CD4-positive, CD25-positive, alpha-beta regulatory T cell (primary cell): ENCODE measurements around the gene TMEM117. TPM values are rescaled to one million over a fixed set of nuclear protein-coding genes. Genes with fewer than 3 reads are reported as not detected.

Experiments
- ATAC-seq, 2 donors: fragments of 150-1000 bp; cut with Tn5 transposase; one replicate each; pipeline ENCODE4 v1.10.0; 2021; ENCODE audit warnings: low read depth in 2 of 2, moderate number of reproducible peaks in 2 of 2, moderate library complexity in 1 of 2
- DNase-seq, 3 donors: peaks; one replicate each; pipeline versions ENCODE4 v3.0.0 to v3.0.0-alpha.2; 2012 to 2022; ENCODE audit warnings: mixed read lengths in 1 of 3
- H3K27ac ChIP-seq: one replicate; pipeline ENCODE4 v1.7.0; 2013; ENCODE audit warnings: mild to moderate bottlenecking, low read length; ENCODE audit not compliant: insufficient read depth, poor library complexity, severe bottlenecking
- H3K27me3 ChIP-seq: one replicate; pipeline ENCODE4 v1.7.0; 2013; ENCODE audit warnings: low read length; ENCODE audit not compliant: control insufficient read depth, insufficient read depth
- H3K36me3 ChIP-seq: one replicate; pipeline ENCODE4 v1.7.0; 2013; ENCODE audit warnings: mild to moderate bottlenecking, low read length, moderate library complexity; ENCODE audit not compliant: control insufficient read depth, insufficient read depth
- H3K4me1 ChIP-seq: 2 replicates; pipeline ENCODE4 v1.7.0; 2013; ENCODE audit warnings: mild to moderate bottlenecking, low read length; ENCODE audit not compliant: insufficient read depth, control insufficient read depth, poor library complexity, severe bottlenecking
- H3K4me3 ChIP-seq: one replicate; pipeline ENCODE4 v1.7.0; 2013; ENCODE audit warnings: low read depth, mild to moderate bottlenecking, low read length, moderate library complexity
- H3K9me3 ChIP-seq, 2 experiments: 1 replicate in 1 of 2; 2 replicates in 1 of 2; pipeline ENCODE4 v1.7.0; 2013; ENCODE audit warnings: low read length in 2 of 2, mild to moderate bottlenecking in 1 of 2, moderate library complexity in 1 of 2; ENCODE audit not compliant: control insufficient read depth in 2 of 2
- H3K27ac Mint-ChIP-seq, 3 donors: one replicate each; pipeline ENCODE4 v1.8.0; 2020 to 2022; ENCODE audit warnings: mild to moderate bottlenecking in 3 of 3, mixed read lengths in 3 of 3, moderate library complexity in 2 of 3
- H3K27me3 Mint-ChIP-seq: one replicate; pipeline ENCODE4 v1.8.0; 2022; ENCODE audit warnings: mild to moderate bottlenecking, mixed read lengths
- H3K36me3 Mint-ChIP-seq: one replicate; pipeline ENCODE4 v1.8.0; 2020; ENCODE audit warnings: mixed read lengths
- H3K4me1 Mint-ChIP-seq, 4 donors: one replicate each; pipeline ENCODE4 v1.8.0; 2020 to 2022; ENCODE audit warnings: mixed read lengths in 4 of 4, mild to moderate bottlenecking in 1 of 4
- H3K4me3 Mint-ChIP-seq, 4 donors: one replicate each; pipeline ENCODE4 v1.8.0; 2020 to 2022; ENCODE audit warnings: mild to moderate bottlenecking in 4 of 4, mixed read lengths in 4 of 4, moderate library complexity in 3 of 4
- H3K9me3 Mint-ChIP-seq, 7 donors: one replicate each; pipeline ENCODE4 v1.8.0; 2020 to 2022; ENCODE audit warnings: mixed read lengths in 7 of 7, mild to moderate bottlenecking in 3 of 7, moderate library complexity in 2 of 7
- polyA plus RNA-seq, 4 donors: library from polyadenylated mRNA; unstranded; fragments of 300-500 nt; fragmentation: Illumina TruSeq; gene quantifications; one replicate each; pipeline ENCODE4 v1.2.3, GENCODE V29; 2021
- total RNA-seq: library from RNA; stranded (reverse); gene quantifications from one replicate; pipeline ENCODE4 v1.2.3, GENCODE V29; 2022

TMEM117 gene
- total and polyA plus RNA-seq, 5 donors from 2014 or later: 2.4 to 4.7 (median 3.2) TPM

GRCh38 chr12:44358636-44359035 is 522.8 kb downstream of the TMEM117 start:
- H3K4me3 ChIP-seq: no peak overlapping the region
- H3K4me1 ChIP-seq: no peaks in the 10 kb centered on the region
- H3K36me3 ChIP-seq: no peaks in the 10 kb centered on the region
- ATAC-seq (no peak), DNase-seq (no peak)
- Mint-ChIP-seq H3K9me3 (peaks cover 0 to 10% (median 3%) of the 10 kb centered on the region in 7 donors), H3K4me1 (no peaks in the 10 kb centered on the region), H3K36me3 (no peaks in the 10 kb centered on the region), H3K27me3 (no peaks in the 10 kb centered on the region), H3K27ac (no peak overlapping the region), H3K4me3 (no peak overlapping the region)
- H3K27me3 ChIP-seq: no peaks in the 10 kb centered on the region
- H3K27ac ChIP-seq: no peak overlapping the region
- H3K9me3 ChIP-seq: no peaks in the 10 kb centered on the region

GRCh38 chr12:44362947-44363346 is 527.1 kb downstream of the TMEM117 start:
- no peak for ATAC-seq

DNA sequence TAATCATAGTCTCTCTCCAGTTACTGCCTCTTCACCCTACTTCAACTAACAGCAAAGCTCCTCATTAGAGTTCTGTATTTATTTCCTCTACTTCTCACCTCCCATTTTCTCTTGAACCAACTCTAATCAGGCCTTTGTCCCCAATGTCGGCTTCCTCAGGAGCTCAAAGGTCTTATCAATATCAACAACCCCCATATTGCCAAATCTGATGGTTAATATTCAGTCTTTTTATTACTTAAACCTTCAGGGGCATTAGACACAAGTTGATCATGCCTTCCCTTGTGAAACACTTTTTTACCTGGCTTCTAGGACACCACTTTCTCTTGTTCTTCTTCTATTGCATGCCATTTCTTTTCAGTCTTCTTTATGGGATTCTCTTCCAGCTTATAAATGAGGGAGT is 531.3 kb downstream of the TMEM117 start:
- H3K36me3 Mint-ChIP-seq: no peaks in the 10 kb centered on the region
- no peaks in the 10 kb centered on the region for H3K9me3 ChIP-seq
- no peaks in the 10 kb centered on the region for H3K27me3 Mint-ChIP-seq

More at GRCh38 chr12:44362947-44363346, 527.1 kb downstream of the TMEM117 start:
- Histone ChIP-seq H3K4me3 (no peak overlapping the region), H3K9me3 (no peaks in the 10 kb centered on the region), H3K36me3 (no peaks in the 10 kb centered on the region), H3K27me3 (no peaks in the 10 kb centered on the region), H3K27ac (no peak overlapping the region), H3K4me1 (no peaks in the 10 kb centered on the region)
- DNase-seq: no peak
- Mint-ChIP-seq H3K27ac (no peak overlapping the region), H3K4me1 (no peaks in the 10 kb centered on the region), H3K9me3 (peaks cover 0 to 6% (median 0%) of the 10 kb centered on the region in 7 donors), H3K36me3 (no peaks in the 10 kb centered on the region), H3K27me3 (no peaks in the 10 kb centered on the region), H3K4me3 (no peak overlapping the region)

DNA sequence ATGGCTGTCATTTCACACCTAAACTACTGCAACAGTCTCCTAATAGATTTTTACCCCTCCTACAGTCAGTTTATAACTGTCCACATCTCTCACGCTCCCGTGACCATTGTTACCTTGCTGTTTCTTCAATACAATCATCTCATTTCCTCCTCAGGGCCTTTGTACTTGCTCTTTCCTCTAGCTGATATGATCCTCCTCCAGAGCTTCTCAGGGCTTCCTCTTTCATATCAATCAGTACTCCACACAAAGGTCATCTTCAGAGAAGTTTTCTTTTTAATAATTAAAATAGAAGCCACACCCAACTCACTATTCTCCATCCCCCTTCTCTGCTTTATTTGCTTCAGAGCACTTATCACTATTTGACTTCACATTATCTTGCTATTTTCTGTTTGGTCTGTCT is 532.0 kb downstream of the TMEM117 start:
- DNase-seq: no peak
- no peak overlapping the region for H3K27ac Mint-ChIP-seq
- no peaks in the 10 kb centered on the region for H3K36me3 ChIP-seq
- H3K4me1 ChIP-seq: no peaks in the 10 kb centered on the region
- H3K4me1 Mint-ChIP-seq: no peaks in the 10 kb centered on the region
- H3K4me3 ChIP-seq: no peak overlapping the region
- H3K4me3 Mint-ChIP-seq: no peak overlapping the region
- H3K9me3 ChIP-seq: no peaks in the 10 kb centered on the region
- no peak for ATAC-seq
- no peaks in the 10 kb centered on the region for H3K27me3 Mint-ChIP-seq
- H3K9me3 Mint-ChIP-seq: peaks cover 0 to 6% (median 0%) of the 10 kb centered on the region in 7 donors
- no peaks in the 10 kb centered on the region for H3K27me3 ChIP-seq
- no peaks in the 10 kb centered on the region for H3K36me3 Mint-ChIP-seq
- H3K27ac ChIP-seq: no peak overlapping the region

More for the DNA sequence above, 531.3 kb downstream of the TMEM117 start:
- Histone ChIP-seq H3K27ac (no peak overlapping the region), H3K27me3 (no peaks in the 10 kb centered on the region), H3K4me3 (no peak overlapping the region), H3K36me3 (no peaks in the 10 kb centered on the region), H3K4me1 (no peaks in the 10 kb centered on the region)
- H3K27ac Mint-ChIP-seq: no peak overlapping the region
- H3K4me1 Mint-ChIP-seq: no peaks in the 10 kb centered on the region
- ATAC-seq (no peak), DNase-seq (no peak)
- H3K4me3 Mint-ChIP-seq: no peak overlapping the region
- H3K9me3 Mint-ChIP-seq: peaks cover 0 to 6% (median 0%) of the 10 kb centered on the region in 7 donors

DNA sequence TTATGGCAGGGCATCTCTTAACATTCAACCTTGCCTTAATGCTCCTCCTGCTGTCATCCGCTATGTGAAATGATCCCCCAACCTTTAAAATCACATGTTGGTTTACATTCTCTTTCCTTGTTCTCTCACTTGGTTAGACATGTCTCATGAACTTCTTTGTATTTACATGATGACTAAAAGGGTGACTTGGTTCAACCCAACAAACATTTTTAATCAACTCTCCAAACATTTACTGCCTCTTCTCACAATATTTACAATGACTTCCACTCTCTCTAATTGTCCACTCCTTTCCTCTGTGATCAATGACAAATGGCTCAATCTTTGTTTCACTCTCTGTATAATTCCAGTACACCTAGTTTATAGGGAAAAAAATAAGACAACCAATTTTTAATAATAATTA is 534.1 kb downstream of the TMEM117 start:
- Mint-ChIP-seq H3K36me3 (no peaks in the 10 kb centered on the region), H3K4me1 (no peaks in the 10 kb centered on the region), H3K27ac (no peak overlapping the region), H3K4me3 (no peak overlapping the region), H3K9me3 (peaks cover 0 to 6% (median 0%) of the 10 kb centered on the region in 7 donors), H3K27me3 (no peaks in the 10 kb centered on the region)
- H3K27me3 ChIP-seq: no peaks in the 10 kb centered on the region
- H3K36me3 ChIP-seq: no peaks in the 10 kb centered on the region
- H3K27ac ChIP-seq: no peak overlapping the region
- ATAC-seq (no peak), DNase-seq (no peak)
- no peaks in the 10 kb centered on the region for H3K9me3 ChIP-seq
- no peaks in the 10 kb centered on the region for H3K4me1 ChIP-seq
- H3K4me3 ChIP-seq: no peak overlapping the region

GRCh38 chr12:44370982-44371381 is 535.1 kb downstream of the TMEM117 start:
- Mint-ChIP-seq H3K4me3 (no peak overlapping the region), H3K27ac (no peak overlapping the region), H3K27me3 (no peaks in the 10 kb centered on the region), H3K9me3 (peaks cover 0 to 6% (median 0%) of the 10 kb centered on the region in 7 donors), H3K36me3 (no peaks in the 10 kb centered on the region), H3K4me1 (no peaks in the 10 kb centered on the region)
- no peak for DNase-seq
- no peaks in the 10 kb centered on the region for H3K27me3 ChIP-seq
- no peaks in the 10 kb centered on the region for H3K4me1 ChIP-seq
- no peak overlapping the region for H3K27ac ChIP-seq
- ATAC-seq: no peak
- H3K4me3 ChIP-seq: no peak overlapping the region
- H3K36me3 ChIP-seq: no peaks in the 10 kb centered on the region
- no peaks in the 10 kb centered on the region for H3K9me3 ChIP-seq

- no peaks in the 10 kb centered on the region for H3K4me1 Mint-ChIP-seq
These were observed 536.4 kb downstream of the TMEM117 start for GRCh38 chr12:44372259-44372658.

DNA sequence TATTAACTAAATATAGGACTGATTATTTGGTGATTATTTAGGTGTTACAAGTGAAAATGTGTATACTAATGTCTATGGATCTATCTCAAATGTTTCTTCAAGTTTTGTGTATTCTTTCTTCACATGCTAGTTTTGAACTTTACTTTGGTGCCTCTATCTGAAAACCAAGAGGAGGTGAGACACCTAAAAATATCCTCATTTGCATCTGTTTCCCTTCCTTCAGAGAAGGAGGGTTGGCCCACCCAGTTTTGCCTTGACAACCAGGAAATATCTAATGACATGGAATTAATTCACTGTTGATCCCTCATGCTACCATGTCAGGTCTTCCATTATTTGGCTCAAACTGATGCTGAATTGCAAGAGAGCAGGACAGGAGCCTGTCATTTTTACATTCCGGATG is 539.8 kb downstream of the TMEM117 start:
- DNase-seq (no peak), ATAC-seq (no peak)
- Mint-ChIP-seq H3K36me3 (no peaks in the 10 kb centered on the region), H3K4me1 (no peaks in the 10 kb centered on the region), H3K27me3 (no peaks in the 10 kb centered on the region), H3K4me3 (no peak overlapping the region), H3K9me3 (peaks cover 0 to 2% (median 0%) of the 10 kb centered on the region in 7 donors), H3K27ac (no peak overlapping the region)
- no peaks in the 10 kb centered on the region for H3K36me3 ChIP-seq
- H3K27me3 ChIP-seq: no peaks in the 10 kb centered on the region
- H3K4me1 ChIP-seq: no peaks in the 10 kb centered on the region
- H3K4me3 ChIP-seq: no peak overlapping the region
- H3K9me3 ChIP-seq: no peaks in the 10 kb centered on the region
- no peak overlapping the region for H3K27ac ChIP-seq

More at GRCh38 chr12:44372259-44372658, 536.4 kb downstream of the TMEM117 start:
- Mint-ChIP-seq H3K4me3 (no peak overlapping the region), H3K9me3 (peaks cover 0 to 6% (median 0%) of the 10 kb centered on the region in 7 donors), H3K27me3 (no peaks in the 10 kb centered on the region), H3K36me3 (no peaks in the 10 kb centered on the region), H3K27ac (no peak overlapping the region)
- Histone ChIP-seq H3K4me1 (no peaks in the 10 kb centered on the region), H3K9me3 (no peaks in the 10 kb centered on the region), H3K4me3 (no peak overlapping the region), H3K27ac (no peak overlapping the region), H3K27me3 (no peaks in the 10 kb centered on the region), H3K36me3 (no peaks in the 10 kb centered on the region)
- ATAC-seq: no peak
- DNase-seq: no peak
